GM12873 (cell line): ENCODE data around the gene TSGA10.

ENCODE experiments used
- TF ChIP-seq, protein P1 (sequence below): IDR thresholded peaks from 2 replicates; pipeline ENCODE4 v1.5.1; 2012; ENCODE audit warnings: low read depth, mild to moderate bottlenecking, moderate library complexity, low read length, control low read depth; ENCODE audit not compliant: insufficient read depth; ENCODE audit errors: missing control alignments

The TSGA10 gene

DNA sequence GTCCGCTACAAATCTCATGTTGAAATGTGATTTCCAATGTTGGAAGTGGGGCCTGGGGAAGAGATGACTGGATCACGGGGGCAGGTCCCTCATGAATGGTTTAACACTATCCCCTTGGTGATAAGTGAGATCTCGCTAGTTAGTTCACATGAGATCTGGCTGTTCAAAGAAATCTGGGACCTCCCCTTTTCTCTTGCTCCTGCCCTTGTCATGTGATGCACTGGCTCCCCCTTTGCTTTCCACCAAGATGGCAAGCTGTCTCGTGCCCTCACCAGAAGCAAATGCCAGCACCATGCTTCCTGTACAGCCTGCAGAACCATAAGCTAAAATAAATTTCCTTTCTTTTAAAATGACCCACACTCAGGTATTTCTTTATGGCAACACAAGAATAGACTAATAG lies 70.5 kb downstream of the TSGA10 start:
- TF ChIP-seq, protein P1, sequence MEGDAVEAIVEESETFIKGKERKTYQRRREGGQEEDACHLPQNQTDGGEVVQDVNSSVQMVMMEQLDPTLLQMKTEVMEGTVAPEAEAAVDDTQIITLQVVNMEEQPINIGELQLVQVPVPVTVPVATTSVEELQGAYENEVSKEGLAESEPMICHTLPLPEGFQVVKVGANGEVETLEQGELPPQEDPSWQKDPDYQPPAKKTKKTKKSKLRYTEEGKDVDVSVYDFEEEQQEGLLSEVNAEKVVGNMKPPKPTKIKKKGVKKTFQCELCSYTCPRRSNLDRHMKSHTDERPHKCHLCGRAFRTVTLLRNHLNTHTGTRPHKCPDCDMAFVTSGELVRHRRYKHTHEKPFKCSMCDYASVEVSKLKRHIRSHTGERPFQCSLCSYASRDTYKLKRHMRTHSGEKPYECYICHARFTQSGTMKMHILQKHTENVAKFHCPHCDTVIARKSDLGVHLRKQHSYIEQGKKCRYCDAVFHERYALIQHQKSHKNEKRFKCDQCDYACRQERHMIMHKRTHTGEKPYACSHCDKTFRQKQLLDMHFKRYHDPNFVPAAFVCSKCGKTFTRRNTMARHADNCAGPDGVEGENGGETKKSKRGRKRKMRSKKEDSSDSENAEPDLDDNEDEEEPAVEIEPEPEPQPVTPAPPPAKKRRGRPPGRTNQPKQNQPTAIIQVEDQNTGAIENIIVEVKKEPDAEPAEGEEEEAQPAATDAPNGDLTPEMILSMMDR = no peak

DNA sequence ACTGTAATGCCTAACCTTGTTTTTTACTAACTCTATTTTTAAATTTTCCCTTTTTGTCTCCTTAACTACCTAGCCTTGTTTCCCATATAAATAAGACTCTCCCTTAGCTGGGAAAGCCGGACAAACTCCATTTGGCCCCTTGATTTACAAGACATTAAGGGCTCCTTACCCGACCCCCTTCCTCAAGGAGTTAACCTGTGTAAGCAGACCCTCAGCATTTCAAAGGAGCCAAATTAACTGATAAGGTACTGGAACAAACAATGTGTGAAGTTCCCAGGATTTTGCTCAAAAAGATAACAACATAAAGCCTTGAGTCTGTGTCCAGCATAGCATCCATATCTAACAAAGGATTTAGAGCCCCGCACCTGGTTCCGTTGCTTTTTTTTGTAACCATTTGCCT lies 72.9 kb downstream of the TSGA10 start:
- TF ChIP-seq, protein P1 = no peak

DNA sequence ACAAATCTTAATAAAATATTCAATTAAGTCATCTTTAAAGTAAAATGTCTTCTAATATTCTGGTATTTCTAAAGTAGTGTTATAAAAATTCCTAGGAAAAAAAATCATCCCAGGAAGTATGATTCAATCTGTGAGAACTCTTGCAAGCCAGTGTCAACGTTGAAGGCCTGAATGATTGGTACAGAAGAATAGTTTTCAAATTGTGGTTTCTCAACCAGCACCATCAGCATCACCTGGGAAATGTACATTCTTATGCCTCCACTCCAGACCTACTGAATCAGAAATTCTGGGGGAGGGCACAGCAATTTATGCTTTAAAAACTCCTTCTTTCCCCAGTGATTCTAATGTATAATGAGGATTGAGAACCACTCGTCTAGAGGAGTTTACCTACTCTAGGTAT lies 75.5 kb downstream of the TSGA10 start:
- TF ChIP-seq, protein P1 = no peak

DNA sequence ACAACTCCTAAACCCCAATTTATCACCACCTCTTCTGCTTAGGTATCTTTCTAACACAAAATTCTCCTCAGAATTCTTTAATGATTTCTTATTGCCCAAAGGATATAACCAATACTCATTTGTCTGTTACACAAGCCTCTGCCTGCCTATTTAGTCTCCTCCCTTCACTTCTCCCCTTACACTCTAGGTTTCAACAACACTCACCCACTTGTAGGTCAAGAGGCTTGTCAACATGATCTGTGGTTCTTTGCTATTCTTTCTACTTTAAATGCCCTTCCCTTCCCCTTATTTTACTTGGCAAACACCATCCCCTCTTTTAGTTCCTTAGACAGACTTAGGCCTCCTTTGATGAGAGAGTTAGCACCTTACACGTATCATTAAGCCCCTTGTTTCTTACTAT lies 82.2 kb downstream of the TSGA10 start:
- TF ChIP-seq, protein P1 = no peak

DNA sequence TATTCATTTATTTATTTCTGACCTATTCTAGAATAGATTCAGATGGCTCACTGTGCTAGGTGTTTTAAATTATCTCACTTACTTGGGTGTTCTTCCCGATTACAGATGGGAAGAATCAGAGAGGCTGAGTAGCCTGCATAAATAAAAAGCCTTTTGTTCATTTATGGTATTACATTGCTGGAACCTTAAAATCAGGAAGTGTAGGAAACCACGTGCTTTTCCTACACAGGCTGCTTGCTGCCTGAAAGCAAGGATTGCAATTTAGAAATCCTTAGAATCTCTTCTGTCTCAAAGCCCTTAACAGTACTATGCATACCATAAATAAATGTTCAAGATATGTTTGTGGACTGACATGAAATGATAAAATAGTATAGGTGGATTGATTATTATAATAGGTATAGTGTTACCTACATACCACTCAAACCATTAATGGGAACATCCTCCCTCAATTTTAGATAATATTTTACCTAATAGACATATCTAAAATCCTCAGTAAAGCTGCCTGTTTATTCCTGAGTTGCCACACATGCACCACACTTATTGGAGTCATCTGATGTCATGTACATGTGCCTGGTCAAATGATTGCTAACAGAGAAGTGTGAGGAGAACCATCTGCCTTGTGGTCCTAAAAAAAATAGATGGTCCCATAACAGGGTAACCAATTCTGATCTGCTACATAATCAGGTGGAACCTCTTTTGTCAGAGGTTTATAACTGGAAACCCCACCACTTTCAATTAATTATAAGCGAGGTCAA lies 86.7 kb downstream of the TSGA10 start:
- TF ChIP-seq, protein P1 = no peak

DNA sequence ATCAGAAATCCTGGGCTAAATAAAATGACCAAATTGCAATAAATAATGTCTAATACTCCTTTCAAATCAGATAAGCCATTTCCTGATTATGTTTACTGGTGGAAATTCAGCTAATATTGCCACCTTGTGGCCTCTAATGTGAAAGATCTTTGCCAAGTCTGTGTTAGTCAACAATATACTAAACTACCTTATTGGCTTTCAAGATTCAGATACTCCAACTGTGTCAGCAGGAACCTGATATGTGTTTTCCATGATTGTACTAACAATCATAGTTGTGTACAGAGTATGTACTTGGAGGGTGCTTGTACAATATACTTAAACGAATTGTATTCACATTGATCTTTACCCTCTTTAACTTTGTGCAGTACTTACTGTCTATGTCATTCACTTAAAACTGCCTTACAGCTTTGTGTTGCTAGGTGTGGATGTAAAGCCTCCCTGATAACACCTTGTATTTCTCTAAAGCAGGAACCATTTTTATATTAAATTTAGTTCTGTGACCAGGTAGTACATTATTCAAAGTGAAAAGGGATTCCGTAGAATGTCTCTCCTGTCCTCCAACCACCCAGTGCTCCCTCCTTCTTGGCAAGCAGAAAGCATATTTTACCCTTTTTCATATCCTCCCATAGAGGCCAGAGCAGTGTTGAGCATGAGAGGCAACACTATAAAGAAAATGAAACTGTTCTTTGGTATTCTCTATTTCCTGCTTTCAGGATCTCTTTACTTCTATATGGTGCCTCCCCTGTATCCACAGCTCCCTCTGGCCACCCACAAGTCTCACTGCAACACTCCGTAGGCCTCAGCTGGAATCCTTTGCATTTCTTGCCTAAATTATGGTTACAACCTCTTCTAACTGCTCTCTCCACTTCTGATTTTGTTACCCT lies 88.4 kb downstream of the TSGA10 start:
- TF ChIP-seq, protein P1 = peak; percentile 58

DNA sequence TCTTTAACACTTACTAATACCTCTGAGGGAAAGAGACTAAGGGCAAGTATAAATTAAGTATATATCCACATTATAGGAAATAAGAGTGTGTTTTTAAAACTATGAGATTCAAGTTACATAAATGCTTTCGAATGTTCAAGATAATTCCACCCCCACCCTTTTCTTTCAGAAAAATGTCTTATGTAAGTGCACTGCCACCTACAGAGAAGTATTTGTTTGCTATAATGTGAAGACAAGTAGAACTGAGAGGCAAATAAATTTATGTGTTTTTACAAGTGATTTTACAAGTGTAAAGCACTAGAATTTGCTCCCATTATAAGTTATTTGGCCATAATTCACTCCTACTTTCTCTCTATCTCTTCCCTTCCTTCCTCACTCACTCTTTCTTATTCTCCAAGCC lies 118.8 kb downstream of the TSGA10 start:
- TF ChIP-seq, protein P1 = no peak
